Tracheal epithelial cell (primary cell): ENCODE measurements around the gene PSEN2. TPM values are rescaled to one million over a fixed set of nuclear protein-coding genes. Genes with fewer than 3 reads are reported as not detected.

ENCODE experiments used
- total RNA-seq: library from RNA; depleted of rRNA; stranded (reverse); fragments of >200 nt; gene quantifications from 2 replicates; pipeline ENCODE4 v1.2.1, GENCODE V29; 2014

PSEN2 gene
- 21.3 and 29.2 TPM in 2 replicates for total RNA-seq

GRCh38 chr1:226870401-226871279 lies at the start of gene PSEN2:
PSEN2 (plus strand) TSS chr1:226870616; CDS start chr1:226881908, 11,292 bp downstream.

DNA sequence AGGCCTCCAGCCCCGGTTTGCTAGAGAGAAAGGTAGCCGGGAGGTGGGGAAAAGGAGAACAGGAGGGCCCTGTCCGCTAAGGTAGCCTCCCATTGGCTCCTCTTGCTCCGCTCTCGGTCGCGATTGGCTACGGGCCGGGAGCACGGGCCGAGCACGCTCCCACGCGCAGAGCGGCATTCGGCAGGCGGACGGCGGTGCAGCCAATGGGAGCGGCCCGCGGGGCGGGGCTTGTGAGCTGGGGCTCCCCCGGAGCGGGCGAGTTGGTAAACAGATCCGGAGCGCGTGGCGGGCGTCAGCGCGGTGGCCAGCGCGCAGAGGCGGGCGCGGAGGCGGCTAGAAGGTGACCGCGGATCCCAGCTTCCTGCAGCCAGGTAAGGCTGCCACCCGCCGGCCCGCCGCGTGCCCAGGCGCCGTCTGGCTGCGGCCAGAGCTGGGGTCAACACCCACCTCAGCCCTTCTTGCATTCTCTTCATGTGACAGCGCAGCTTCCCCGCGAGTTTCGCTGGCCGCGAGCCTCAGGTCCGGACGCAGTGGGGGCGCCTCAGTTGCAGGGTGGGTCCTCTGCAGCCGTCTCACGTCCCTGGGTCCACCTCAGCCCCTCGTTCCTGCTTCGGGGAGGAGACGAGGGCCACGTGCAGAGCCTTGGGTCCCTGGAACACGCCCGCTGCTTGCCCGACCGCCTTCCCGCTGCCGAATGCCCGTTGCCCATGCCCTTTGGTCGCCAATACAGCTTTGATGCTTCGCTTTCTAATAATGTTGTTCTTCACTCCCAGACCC lies 69.8 kb downstream of the PSEN2 start, which contains the start of gene COQ8A:
Gene COQ8A, plus strand, starts transcription at position 266 of the 777 bp plus-strand sequence. CDS start 21,092 bp downstream, outside the sequence.

Other genes with a start within 250 kb of the PSEN2 start
- gene ITPKB, start 131.3 kb upstream of the PSEN2 start, total RNA-seq = 2.2 and 4.3 TPM in 2 replicates
- gene COQ8A, start 69.7 kb downstream of the PSEN2 start, total RNA-seq = 4.8 and 18.5 TPM in 2 replicates